GM12872 (cell line): ENCODE measurements around the gene PMAIP1.

Experiments
- TF ChIP-seq, protein P1 (sequence below): IDR thresholded peaks from 3 replicates; pipeline ENCODE4 v1.5.1; 2011; ENCODE audit warnings: low read depth, mild to moderate bottlenecking, low read length, moderate library complexity; ENCODE audit not compliant: insufficient read depth

Gene PMAIP1

DNA sequence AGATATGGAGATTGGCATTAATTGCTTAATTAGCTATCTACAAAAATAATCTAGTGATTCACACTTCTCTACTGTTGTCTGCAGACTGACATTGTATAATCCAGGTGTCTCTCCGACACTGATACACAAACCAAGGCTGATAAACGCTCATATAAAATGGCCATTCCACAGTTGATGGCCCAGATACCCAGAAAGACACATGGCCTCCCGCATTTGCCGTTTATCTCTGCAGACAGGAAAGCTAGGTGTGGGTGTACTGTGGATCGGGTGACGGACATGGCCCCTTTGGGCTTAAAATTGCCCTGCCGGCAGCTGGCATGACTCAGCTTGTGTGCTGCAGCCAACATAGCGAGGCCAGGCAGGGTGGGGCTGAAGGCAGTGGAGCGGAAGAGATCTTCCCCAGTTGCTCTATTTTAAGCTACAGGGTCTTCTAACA is 18.5 kb downstream of the PMAIP1 start:
- TF ChIP-seq, protein P1, sequence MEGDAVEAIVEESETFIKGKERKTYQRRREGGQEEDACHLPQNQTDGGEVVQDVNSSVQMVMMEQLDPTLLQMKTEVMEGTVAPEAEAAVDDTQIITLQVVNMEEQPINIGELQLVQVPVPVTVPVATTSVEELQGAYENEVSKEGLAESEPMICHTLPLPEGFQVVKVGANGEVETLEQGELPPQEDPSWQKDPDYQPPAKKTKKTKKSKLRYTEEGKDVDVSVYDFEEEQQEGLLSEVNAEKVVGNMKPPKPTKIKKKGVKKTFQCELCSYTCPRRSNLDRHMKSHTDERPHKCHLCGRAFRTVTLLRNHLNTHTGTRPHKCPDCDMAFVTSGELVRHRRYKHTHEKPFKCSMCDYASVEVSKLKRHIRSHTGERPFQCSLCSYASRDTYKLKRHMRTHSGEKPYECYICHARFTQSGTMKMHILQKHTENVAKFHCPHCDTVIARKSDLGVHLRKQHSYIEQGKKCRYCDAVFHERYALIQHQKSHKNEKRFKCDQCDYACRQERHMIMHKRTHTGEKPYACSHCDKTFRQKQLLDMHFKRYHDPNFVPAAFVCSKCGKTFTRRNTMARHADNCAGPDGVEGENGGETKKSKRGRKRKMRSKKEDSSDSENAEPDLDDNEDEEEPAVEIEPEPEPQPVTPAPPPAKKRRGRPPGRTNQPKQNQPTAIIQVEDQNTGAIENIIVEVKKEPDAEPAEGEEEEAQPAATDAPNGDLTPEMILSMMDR = no peak

DNA sequence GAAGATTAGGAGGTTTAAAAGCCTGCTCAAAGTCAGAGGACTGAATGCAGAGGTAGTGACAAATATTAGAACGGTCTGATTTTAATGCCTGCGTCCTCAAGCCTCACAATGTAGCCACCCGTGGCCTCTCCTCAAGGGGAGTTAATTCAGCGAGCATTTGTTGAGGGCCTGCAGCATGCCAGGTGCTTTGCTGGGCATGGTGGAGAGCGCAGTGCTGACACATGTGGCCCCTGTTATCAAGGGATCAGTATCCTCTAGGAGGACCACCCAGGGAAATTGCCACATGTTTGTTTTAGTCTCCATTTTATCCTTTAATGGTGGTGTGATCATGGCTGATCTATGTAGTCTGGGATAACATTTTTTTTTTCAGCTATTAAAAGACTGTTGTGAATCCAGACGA is 19.2 kb downstream of the PMAIP1 start:
- TF ChIP-seq, protein P1 = no peak

DNA sequence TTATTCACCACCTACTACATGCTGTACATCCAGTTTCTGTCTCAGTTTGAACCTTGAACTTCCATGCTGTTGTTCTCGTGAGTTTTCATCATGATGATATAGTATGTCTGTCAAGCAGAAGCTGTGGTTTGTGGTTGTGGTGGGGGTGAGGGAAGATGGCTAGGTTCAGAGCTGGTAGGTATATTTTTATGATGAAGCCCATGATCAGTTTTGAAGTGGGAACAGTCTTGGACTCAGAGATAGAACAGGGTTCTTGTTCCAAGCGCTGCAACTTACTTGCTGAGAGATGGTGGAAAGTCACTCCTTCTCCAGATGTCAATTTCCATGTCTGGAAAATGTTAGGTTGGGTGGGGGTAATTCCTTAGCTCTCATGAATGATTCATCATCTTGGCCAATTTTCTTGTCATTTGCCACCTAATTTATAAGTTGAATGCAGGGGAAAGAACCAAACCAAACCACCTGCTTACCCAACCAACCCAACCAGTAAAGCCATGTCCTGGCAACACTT is 21.6 kb downstream of the PMAIP1 start:
- TF ChIP-seq, protein P1 = no peak

DNA sequence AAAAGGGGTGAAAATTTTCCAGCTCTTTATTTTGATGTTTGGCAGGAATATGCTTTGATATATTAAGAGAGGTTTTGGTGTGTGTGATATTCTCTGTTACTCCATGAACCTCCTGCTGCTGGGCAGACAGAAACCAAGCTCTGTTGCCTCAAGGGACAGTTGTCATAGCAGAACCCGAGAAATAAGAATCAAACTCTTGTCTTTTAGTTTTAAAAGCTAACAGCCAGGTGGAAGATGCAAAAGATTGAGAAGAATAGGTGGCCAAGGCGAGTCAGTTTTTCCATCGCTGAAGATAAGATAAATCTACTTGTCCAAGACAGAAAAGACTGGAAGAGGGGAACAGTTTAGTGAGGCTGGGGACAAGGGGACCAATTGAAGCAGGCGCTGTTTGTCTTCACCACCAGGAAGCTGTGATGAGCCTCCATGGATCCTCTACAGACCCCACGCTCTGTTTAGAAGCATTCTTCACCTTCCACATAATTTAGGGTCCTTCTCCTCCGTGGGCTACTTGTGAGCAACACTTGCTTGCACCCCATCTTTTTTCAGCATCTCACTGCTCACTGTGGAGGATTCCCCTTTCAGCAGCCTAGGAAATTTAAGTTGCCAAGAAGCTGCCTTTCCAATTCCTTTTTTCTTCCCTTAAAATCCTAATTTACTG is 23.9 kb downstream of the PMAIP1 start:
- TF ChIP-seq, protein P1 = no peak

DNA sequence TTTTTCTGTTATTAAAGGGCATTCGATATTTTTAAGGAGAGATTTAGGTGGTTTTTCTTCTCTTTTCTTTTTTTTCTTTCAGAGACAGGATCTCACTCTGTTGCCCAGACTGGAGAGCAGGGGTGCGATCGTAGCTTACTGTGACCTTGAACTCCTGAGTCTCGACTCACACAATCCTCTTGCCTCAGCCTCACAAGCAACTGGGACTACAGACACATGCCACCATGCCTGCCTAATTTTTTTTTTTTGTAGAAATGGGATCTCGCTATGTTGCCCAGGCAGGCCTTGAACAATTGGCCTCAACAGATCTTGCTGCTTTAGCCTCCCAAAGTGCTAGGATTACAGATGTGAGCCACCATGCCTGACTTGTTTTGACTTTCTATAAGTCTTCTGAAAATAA is 26.3 kb downstream of the PMAIP1 start:
- TF ChIP-seq, protein P1 = no peak

DNA sequence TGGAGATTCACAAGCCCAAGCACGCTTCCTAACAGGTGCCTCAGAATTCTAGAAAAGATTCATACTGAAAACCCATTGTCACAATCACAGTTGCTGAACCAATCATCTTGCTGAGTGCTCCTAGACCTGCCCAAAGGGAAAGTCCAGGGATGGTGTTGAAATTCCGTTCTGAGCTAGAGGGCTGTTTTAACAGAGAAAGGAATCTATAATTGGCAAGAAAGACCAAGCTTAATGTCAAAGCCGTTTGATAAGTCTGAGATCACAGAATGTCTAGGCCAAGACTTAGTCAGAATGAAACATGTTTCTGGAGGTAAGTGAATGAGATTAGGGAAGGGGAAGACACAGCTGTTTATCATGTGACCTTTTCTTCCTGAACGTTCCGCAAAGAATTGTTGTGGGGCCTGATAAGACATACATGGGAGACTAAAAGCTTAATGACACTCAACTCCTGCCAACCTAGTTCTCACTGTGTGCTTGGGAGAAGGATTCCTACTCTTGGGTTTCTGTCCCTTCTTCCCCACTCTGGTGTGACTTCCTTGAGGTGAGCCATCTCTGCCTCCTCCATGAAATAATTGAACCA is 27.5 kb downstream of the PMAIP1 start:
- TF ChIP-seq, protein P1 = no peak

DNA sequence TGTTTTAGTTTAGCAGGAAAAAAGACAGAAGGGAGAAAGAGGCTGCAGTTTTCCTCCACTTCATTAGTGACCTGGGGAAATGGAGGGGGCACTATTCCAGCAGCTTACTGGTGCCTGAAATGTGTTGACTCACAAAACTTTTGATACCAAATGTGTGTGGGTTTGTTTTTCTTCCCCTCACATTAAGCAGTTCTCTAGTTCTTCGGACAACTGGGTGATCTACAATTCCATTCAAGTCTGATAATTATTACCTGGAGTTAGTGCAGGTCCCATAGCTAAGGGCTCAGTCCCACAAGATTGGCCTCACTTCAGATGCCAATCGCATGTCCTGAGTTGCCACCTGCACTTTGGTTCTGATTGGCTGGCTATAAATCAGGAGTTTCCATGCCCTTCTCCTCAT is 28.4 kb downstream of the PMAIP1 start:
- TF ChIP-seq, protein P1 = no peak
